CD4-positive, alpha-beta T cell treated with Interferon alpha-2 for 1 hour (primary cell): ENCODE measurements around the gene DUOXA2.
"Not testable (repeated sequence)": the region's sequence is repeated elsewhere in the genome, so short reads cannot be mapped to it uniquely, and the experiment has no call there.

Experiments
- DNase-seq, 2 donors: peaks; one replicate each; pipeline ENCODE4 v3.0.0-alpha.2; 2020 to 2022

DUOXA2 gene

DNA sequence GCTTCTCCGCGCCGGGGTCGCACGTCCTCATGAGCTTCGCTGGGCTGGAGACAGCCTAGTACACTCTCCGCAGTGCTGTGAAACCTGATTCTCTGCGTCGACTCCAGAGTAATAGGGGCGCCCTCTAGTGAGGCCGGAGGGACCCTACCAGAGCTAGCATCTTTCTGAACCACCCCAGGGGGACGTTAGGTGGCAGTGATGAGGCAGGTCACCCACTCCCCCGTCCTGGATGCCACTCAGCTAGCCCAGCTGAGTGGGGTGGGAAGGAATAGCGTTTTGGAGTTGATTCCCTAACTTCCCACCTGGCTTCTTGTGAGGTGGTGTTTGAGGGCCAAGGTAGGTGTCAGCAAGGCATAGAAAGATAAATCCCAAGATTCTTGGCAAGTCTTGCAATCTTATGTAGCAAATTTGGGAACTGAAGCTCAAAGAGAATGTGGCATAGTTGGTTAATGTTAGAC lies 4.0 kb downstream of the DUOXA2 start:
- DNase-seq, result peak; percentile 85

DNA sequence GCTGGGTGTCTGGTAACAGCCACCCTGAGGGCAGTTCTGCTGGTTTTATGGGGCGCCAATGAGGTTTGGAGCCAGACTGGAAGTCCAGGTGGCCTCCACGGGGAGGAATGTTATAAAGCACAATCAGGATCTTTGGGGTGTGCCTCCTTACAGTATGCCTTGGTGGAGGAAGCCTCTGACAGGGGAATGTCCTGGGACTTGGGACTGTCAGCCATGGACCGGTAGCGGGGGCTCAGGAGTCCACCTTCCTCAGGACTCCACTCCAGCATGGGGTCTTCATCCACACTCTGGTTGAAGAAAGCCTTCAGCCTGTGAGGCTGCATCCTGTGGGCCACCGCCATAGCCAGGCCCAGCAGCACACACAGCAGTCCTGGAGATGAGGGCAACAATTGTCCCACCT lies 4.9 kb downstream of the DUOXA2 start:
- DNase-seq, result no peak

DNA sequence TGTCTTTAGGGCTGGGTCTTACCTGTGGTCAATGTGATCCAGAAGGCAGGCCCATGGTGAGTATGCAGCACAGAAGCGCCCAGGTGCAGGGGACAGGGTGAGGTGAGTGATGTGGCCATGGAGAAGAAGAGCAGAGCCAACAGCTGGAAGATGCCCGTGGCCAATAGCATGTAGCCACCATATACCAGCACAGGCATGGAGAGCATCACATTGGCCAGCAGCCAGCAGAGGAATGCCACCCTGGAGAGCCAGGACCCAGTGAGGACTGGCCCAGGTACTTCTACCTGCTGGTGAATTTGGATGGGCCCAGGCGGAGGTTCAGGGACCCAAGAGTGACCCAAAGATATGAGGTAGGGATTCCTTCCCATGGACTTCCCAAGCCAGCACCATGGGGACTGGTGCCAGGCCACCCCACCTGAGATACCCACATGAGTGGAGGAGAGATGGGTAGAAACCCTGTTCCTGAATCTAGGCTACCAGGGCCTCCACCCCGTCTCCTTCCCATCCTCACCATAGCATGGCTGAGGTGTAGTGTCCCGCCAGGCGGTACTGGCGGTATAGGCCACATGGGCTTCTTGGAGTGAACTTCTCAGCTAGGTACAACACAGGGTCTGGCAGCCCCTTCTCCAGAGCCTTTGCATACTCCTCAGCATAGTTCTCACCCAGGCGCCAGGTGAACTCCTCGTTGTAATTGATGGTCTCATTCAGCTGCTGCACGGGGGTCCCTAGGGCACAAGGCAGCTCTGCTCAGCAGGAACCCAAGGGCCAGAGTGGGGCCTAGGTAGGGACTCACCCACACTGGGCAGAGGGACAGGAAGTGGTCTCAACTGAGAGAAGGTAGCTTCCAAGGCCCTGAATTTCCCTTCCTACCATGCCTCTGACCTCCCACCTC lies 6.2 kb downstream of the DUOXA2 start:
- no peak for DNase-seq

DNA sequence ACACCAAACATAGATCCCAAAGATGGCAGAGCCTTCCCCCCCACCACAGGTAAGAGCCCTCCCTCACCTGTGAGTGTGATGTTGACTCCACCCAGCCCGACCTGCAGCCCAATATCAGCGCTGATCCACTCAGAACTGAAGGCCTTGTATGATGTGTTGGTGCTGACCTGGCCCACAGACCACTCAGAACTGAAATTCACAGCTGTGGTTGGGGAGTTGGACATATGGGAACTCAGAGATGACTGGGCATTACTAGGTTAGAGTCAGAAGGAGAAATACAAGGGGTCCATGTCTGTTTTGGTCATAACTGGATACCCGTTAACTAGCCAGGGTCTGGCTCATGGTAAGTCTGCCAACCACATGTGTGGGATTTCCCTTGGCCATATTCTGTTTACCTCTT lies 6.9 kb downstream of the DUOXA2 start:
- no peak for DNase-seq

DNA sequence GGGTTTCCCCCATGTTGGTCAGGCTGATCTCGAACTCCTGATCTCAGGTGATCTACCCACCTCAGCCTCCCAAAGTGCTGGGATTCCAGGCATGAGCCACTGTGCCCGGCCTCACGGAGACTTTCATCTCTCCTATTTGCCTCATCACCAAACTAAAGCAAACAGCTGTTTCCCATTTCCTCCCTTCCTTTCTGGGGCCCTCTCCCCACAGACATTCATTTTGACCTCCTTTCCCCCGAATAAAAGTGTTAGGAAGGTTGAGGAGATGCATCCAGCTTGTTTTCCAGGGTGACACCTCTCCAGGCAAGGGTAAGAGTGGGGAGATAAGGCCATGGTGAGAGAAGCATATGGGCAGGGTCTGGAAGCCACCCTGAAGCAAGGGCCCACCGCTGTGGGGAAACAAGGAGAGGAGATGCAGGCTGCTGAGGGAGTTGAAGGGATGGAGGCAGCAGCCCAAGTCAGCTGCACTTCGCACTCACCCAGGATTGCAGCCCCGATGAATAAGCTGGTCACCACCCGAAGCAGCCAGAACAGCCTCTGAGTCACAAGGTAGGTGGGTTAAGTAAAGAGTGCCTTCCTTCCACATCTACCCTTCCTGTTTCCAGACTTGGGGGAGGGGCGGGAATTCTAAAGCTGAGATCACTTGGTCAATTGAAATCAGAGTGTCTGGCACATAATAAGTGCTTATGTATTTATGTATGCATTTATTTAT lies 7.7 kb downstream of the DUOXA2 start:
- DNase-seq, result no peak

DNA sequence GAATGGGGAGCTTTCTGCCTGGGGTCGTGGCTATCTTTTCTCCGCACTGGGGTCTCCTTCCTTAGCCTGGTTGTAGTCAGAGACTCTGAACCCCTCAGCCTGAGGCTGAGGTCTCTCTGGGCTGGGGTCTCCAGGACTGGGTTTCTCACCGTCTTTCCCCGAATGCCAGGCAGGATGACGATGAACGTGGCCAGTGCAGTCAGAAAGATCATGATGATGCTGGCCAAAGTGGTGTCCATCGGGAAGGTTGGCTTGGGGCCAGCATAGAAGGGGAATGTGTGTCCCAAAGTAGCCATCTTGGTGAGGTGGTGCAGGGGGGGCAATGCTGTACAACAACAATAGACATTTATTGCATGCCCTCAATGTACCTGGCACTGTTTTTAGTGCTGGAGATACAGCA lies 8.6 kb downstream of the DUOXA2 start:
- DNase-seq, result no peak

DNA sequence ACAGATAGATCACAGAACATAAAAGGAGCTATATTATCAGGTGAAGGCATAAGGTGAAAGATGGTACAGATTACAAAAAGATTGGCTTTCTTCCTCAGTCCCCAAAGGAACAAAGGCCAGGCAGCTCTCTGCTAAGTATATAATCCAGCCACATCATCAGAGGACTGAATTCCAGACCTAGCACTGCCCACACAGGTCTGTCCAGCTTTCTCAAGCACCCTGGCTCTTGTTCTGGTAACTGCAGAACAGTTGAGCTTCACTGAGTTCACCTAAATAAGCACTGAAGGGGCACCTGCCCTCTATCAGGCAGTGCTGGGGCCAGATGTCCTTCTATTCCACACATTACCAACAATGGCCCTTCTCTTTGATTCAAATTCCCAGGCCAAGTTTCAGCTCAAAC lies 9.3 kb downstream of the DUOXA2 start:
- no peak for DNase-seq

DNA sequence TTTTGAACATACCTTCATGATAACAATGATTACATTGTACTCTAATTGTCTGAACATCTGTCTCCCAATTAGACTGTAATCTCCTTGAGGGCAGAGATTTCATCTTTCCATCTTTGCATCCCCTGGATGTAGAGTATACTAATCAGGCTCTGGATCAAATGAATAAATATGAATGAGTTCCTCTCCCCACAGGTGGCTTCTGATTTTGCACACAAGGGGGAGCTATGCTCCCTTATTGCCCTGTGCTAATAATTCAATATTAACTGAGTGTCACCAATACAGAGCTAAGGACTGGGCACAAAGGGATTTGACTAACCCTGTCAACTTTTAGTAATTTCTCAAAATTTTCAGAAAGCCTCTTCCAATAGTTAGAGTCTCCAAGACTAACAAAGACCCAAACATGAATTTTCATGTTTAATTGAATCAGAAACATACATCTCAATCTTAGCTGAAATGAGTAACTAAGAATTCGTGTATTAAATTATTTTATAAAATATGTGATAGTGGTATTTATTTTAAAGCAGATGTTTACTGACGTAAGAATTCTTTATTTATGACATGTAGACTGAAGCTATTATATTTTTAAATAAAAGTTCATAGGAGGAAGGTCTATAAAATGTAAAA lies 12.5 kb downstream of the DUOXA2 start:
- peak; percentile 39 to 69 for DNase-seq

DNA sequence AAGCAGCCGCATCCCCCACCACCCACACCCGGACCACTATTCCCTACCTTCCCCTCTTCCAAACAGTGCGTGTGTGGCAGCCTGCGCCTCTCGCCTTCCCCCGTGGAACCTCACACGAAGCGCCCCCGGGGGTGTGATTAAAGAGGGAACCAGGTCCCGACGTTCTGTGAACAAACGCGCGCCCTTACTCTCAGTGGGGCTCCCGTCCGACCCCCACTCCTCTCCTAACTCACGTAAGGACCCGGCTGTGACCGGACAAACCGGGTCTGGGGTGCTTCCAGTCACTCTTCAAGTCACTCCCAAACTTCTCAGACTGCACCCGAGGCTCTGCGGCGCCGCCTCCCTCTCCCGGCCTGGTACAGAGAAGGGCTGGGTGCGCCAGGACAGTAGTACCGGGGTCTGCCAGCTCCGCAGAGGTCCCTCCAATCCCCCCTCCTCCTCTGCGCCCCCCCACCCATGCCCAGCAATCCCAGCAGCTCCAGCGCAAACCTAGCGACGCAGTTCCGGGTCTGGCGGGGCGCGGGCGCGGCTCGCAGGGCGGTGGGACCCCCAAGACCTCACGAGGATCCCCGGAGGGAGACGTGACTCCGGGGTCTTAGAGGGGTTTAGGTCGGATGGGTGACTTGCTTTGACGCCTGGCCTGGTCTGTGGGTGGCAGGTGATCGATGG lies 15.0 kb downstream of the DUOXA2 start:
- no peak for DNase-seq

DNA sequence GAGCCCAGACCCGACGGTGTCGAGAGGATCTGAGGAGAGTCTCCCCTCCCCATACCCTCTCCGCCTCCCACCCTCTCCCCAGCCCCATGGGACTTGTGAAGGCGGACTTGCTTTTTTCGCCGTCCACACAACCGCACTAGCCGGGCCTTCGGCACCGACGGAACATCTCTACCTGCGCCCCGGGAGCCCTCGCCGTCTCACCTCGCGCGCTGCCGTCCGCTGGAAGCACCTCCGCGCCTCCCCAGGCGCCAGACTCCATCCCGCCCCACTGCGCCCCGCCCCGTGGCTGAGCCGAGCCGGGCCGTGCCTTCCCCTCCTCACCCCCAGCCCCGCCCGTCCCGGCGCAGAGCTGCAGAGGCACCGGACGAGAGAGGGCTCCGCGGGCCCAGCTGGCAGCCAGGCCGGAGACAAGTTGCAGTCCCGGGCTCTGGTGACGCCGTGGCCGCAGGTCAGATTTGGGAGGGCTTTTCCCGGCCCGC lies 15.6 kb downstream of the DUOXA2 start, which contains the start of the genes DUOX1 and DUOXA1:
TSS of gene DUOX1 (plus strand) at position 344 of the 479 bp plus-strand sequence. CDS start 1,973 bp downstream, outside the sequence.
TSS of gene DUOXA1 (minus strand) at position 229 of the 479 bp plus-strand sequence. CDS start 6,865 bp downstream, outside the sequence.
- peak in 1 of 2 donors; percentile 19 for DNase-seq

DNA sequence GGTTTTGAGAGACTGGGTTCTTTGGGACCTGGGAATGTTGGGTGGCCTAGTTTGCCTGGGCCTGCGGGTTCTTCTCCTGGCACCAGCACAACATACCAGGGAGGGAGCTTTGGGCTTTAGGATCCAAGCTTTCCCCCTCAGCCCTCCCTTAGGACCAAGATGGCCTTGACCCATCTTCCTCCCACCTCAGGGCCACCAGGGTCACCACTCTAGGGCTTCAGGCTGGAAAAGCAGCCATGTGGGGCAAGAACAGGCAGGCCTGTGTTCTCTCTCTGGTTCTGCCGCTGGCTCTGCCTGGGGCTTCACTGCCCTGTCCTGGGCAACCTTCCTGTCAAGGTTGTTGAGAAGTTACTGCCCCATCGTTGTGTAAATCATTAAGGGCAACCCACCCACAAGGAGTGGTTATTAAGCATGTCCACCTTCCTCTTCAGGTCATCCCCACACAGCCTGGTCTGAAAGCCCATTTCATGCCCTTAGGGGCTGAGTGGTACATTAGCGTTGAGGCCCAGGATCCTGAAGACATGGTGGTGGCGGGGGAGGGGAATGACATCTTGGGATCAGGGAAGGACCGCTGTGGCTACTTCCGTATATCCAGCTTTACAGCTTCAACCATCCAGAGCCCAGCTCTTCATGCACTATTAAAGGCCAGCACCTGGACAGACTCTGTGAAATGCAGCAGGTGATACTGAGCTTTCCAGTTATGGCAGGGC lies 16.3 kb downstream of the DUOXA2 start:
- DNase-seq, result no peak

DNA sequence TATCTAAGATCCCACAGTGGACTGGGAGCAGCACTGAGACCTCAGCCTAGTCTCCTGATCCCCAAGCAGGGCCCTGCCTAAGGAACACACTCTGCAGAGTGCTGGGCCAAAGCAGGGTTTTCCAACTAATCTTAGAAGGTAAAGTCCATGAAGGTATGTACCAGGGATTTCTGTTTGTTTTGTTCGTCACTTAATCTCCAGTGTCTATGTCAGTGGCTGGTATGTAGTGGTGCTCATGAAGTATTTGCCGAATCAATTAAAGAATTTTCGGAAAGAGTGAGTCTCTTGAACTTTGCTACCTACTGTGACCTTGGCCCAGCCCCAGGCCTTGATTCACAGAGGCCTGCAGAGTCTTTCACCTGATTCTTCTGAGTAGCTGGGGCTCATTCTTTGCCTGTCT lies 17.4 kb downstream of the DUOXA2 start:
- DNase-seq, result no peak

DNA sequence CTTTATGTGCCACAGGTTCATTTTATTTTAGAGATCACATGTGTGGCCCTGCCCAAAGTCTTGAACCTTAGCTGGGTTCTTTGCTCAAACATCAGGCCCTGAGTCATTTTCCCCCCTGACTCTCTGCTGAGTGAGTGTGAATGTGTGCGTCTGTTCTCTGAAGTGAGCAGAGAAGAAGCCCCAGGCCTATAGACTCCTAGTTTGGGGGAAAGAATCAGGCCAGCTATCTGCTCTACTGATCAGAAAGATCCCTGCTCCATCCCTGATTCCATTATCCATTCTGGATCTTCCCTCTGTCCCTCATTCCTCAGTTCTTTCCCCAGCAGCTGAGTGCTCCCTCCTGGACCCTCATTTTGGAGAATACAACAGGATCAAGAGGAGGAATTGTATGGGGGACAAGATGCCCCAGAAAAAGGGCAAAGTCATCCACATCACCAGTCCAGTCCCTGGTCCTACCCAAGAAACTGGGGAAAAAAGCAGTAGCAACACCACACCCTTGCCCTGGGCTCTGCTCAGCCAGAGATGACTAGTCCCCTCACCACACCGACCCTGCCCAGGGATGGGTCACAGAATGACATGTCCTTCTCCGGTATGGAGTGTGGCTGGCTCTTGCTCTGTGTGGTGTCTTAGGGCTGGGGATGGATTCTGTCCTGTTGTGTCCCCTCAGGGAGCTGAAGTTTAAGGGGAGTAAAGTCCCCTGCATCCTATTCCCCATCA lies 18.9 kb downstream of the DUOXA2 start:
- no peak for DNase-seq

DNA sequence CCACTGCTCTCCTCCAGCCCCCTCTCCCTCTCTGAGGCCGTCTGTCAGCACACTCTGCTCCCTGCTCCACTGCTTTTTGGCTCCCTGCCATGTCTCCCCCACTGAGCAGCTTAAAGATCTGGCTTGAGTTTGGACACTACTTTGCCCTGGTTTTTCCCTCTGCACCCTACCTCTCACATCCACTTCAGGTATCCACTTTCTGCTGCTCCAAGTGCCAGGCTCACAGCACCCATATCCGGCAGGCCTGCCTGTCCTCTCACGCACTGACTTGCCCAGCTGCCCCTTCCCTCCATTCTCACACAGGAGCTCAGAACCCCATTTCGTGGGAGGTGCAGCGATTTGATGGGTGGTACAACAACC lies 19.4 kb downstream of the DUOXA2 start:
- no peak for DNase-seq

DNA sequence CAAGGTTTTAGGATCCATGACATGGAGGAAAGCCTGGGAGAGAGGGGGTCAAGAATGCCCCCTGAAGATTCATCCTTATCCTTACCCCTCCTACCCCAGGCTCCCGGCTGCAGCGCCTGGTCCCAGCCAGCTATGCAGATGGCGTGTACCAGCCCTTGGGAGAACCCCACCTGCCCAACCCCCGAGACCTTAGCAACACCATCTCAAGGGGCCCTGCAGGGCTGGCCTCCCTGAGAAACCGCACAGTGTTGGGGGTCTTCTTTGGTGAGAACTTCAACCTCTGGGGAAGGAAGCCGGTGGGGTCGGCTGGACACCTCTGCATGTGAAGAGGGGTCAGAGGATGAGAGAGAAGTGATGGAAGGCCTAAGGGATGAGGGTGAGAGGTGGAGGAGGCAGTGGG lies 19.9 kb downstream of the DUOXA2 start:
- no peak for DNase-seq

DNA sequence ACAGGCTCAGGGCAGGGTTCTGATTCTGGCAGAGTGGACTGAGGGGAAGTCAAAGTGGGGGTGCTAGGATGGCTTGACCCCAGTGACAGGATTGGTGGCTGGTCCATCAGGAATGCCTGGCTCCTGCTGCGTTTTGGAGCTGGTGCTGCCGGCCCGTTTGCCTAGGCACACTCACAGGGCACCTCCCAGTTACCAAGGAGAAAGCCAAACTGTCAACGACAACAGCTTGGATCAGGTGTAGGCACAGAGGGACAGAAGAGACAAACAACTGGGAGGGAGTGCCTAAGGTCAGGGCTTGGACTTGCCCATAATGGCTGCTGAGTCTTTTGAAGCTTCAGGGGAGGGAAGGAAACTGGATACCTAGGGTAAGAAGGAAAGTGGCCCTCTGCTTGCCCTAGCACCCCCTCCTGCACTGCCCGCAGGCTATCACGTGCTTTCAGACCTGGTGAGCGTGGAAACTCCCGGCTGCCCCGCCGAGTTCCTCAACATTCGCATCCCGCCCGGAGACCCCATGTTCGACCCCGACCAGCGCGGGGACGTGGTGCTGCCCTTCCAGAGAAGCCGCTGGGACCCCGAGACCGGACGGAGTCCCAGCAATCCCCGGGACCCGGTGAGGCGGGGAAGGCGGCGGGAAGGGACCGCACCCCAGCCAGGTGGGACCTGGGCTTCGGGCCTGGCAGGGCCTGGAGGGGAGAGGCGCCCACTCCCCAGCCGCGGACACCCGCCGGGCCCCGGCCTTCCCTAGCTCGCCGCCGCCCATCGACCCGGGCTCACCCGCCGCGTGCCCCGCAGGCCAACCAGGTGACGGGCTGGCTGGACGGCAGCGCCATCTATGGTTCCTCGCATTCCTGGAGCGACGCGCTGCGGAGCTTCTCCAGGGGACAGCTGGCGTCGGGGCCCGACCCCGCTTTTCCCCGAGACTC lies 20.8 kb downstream of the DUOXA2 start:
- DNase-seq, result peak in 1 of 2 donors; percentile 20

DNA sequence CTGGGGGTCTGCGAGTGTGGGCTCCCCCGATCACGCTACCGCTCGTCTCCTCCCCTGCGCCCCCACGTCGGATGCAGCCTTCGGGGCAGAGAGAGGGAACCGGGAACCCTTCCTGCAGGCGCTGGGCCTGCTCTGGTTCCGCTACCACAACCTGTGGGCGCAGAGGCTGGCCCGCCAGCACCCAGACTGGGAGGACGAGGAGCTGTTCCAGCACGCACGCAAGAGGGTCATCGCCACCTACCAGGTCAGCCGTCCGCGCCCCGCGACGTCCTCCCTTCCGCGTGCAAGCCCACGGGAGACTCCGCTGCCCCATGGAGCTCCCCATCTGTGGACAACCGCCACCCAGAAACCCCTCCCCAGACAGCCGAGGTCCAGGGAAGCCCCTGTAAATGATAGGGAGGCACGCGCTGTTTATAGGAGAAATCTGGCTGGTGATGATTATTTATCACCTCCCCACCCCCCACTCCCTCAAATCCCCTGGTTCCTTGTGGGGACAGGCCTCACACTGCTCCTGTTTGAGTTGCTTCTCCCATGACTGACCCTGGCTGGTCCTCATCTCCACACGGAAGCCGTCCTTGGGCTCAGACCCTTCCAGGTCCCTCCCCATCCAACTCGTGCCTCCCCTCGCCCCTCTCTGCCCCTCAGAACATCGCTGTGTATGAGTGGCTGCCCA lies 21.7 kb downstream of the DUOXA2 start:
- DNase-seq, result not testable (repeated sequence)

DNA sequence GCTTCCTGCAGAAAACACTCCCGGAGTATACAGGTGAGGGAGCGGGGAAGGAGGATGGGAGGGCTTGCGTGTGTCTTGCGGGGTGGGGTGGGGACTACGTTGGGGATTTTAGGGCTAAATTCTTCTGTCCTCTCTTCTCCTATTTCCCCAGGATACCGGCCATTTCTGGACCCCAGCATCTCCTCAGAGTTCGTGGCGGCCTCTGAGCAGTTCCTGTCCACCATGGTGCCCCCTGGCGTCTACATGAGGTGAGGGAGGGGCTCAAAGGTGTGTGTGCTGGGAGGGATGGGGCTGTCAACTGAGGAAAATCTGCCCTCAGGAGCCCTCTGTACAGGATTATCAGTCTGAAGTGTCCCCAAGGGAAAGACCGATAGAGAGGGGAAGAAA lies 22.2 kb downstream of the DUOXA2 start:
- peak in 1 of 2 donors; percentile 20 for DNase-seq

DNA sequence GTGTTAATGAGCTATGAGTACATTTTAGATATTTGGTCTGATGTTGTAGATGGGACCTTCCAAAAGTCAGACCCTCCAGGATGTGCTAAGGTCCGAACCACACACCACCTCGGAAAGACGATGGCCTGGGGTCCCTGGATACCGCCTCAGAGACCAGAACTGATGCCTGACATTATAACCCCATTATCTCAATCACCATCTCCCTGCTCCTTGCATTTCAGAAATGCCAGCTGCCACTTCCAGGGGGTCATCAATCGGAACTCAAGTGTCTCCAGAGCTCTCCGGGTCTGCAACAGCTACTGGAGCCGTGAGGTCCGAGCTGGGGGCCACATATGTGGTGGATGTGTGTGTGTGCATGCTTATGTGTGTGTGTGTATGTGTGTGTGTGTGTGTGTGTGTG lies 23.6 kb downstream of the DUOXA2 start:
- no peak for DNase-seq
